ENCODE results near the gene MS4A8.

The MS4A8 gene

DNA sequence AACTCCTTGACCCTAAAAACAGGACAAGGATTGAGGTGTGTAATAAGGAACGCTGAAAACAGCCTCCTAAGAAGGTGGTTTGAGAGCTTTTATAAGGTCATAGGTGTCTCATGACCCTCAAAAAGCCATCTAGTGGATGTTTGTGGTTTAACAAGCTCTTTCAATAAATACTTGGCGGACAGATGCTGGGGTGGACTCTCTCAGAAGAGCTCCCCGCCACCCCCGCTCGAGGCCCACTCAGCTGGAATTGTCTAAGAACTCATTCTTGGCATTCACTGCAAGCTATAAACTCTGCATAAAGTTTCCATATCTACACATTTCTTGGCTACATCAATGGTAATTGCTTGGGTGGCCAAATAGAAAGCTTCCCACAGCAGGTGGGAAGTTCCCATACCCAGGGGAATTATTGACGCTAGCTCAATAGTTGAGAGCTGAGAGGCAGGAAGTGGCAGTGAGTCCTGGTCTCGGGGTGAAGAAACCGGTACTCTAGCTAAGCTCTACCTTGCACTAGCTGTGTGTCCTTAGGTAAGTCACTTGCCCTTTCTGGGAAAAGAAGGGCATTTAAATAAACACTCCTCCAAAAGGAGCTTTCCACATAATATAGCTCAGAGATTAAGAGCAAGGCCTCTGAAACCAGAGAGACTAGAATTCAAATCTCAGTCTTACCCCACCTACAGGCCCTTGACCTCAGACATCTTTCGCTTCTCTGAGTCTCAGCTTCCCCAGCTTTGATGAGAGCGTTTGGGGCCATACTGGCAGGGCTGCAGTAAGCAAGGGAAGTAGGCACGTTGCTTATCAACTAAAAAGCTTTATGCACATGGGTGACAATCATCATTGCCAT, 63.7 kb downstream of the MS4A8 start:
- no peak overlapping the region for H3K4me3 ChIP-seq (ENCODE audit: control insufficient read depth, low read depth, low read length)
- peak; percentile 33 for TF ChIP-seq CTCF (conservative IDR thresholded peaks at IDR 0.05; ENCODE audit: control insufficient read depth, insufficient read depth, low read depth, low read length)
- DNase-seq (ENCODE audit: low read depth), result no peak

- no peak for TF ChIP-seq CTCF (conservative IDR thresholded peaks at IDR 0.05; ENCODE audit: control insufficient read depth, insufficient read depth, low read depth, low read length)
- no peak overlapping the region for H3K4me3 ChIP-seq (ENCODE audit: control insufficient read depth, low read depth, low read length)
- no peak for DNase-seq (ENCODE audit: low read depth)
Observed at GRCh38 chr11:60763692-60764369, 64.4 kb downstream of the MS4A8 start.

DNA sequence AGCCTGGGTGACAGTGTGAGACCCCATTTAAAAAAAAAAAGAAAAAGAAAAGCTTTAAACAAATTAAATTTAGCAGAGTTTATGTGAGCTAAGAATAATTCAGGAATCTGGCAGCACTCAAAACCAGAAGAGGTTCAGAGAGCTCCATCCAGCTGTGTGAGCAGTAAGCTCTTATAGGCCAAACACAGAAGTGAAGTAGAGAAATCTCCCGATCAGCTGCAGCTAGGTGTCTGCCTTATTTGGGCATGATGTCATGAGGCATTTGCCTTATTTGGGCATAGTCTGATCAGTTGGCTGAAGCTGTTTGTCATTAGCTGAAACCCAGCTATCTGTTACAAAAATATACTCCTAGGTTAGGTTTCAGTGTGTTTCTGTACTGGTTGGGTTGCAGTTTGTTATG, 65.5 kb downstream of the MS4A8 start:
- no peak for TF ChIP-seq CTCF (conservative IDR thresholded peaks at IDR 0.05; ENCODE audit: control insufficient read depth, insufficient read depth, low read depth, low read length)
- no peak for DNase-seq (ENCODE audit: low read depth)
- no peak overlapping the region for H3K4me3 ChIP-seq (ENCODE audit: control insufficient read depth, low read depth, low read length)

GRCh38 chr11:60765355-60765754, 65.9 kb downstream of the MS4A8 start:
- no peak for TF ChIP-seq CTCF (conservative IDR thresholded peaks at IDR 0.05; ENCODE audit: control insufficient read depth, insufficient read depth, low read depth, low read length)
- H3K4me3 ChIP-seq (ENCODE audit: control insufficient read depth, low read depth, low read length), result no peak overlapping the region
- DNase-seq (ENCODE audit: low read depth), result no peak

Measured in fibroblast of mammary gland (primary cell).